PC-3 (cell line): ENCODE measurements around the gene PPP4R3B. TPM values are rescaled to one million over a fixed set of nuclear protein-coding genes. Genes with fewer than 3 reads are reported as not detected.

ENCODE experiments used
- ATAC-seq: fragments of 200-7000 bp; cut with Tn5 transposase; 2 replicates; pipeline ENCODE4 v1.9.1; 2020; ENCODE audit warnings: mild to moderate bottlenecking, moderate library complexity
- BruUV-seq: library from RNA; stranded (reverse); fragments of 400-500 nt; replicated peaks from 2 replicates; lab custom pipeline; 2021; lab: Mats Ljungman, UMichigan
- CTCF ChIA-PET: fragments of 300-600 bp; sonication (Branson Sonifier 250); formaldehyde crosslinking; loops from one replicate; lab custom pipeline; 2022; ENCODE audit warnings: antibody characterized with exemption; lab: Charles Lee
- POLR2A ChIA-PET: fragments of 300-600 bp; sonication (Branson Sonifier 250); formaldehyde crosslinking; loops from one replicate; lab custom pipeline; 2022; ENCODE audit warnings: antibody characterized with exemption; ENCODE audit not compliant: unreplicated experiment; lab: Charles Lee
- DNase-seq: peaks from one replicate; pipeline ENCODE4 v3.0.0-alpha.2; 2015
- H2AFZ ChIP-seq: fragments of 300-600 bp; sonication (generic); 2 replicates; pipeline ENCODE4 v1.6.0; 2016; ENCODE audit warnings: antibody characterized with exemption, low read length
- H3F3A ChIP-seq: fragments of 300-600 bp; sonication (generic); one replicate; pipeline ENCODE4 v1.6.0; 2017; ENCODE audit warnings: antibody characterized with exemption, low read length, control low read depth, mild to moderate bottlenecking; ENCODE audit not compliant: unreplicated experiment
- H3K27ac ChIP-seq: fragments of 300-600 bp; sonication (generic); 2 replicates; pipeline ENCODE4 v1.5.1; 2016; ENCODE audit warnings: mild to moderate bottlenecking, low read length
- H3K27me3 ChIP-seq: fragments of 300-600 bp; sonication (generic); 2 replicates; pipeline ENCODE4 v1.6.1; 2016; ENCODE audit warnings: low read length, mixed read lengths
- H3K36me3 ChIP-seq: fragments of 300-600 bp; sonication (generic); 2 replicates; pipeline ENCODE4 v1.6.1; 2016; ENCODE audit warnings: low read depth, mixed run types, low read length, mixed read lengths
- H3K4me1 ChIP-seq: fragments of 300-600 bp; sonication (generic); 2 replicates; pipeline ENCODE4 v1.5.1; 2016; ENCODE audit warnings: low read length; ENCODE audit not compliant: insufficient read depth
- H3K4me2 ChIP-seq: fragments of 300-600 bp; sonication (generic); 2 replicates; pipeline ENCODE4 v1.6.0; 2016; ENCODE audit warnings: low read length
- H3K4me3 ChIP-seq: fragments of 300-600 bp; sonication (generic); 2 replicates; pipeline ENCODE4 v1.5.1; 2016; ENCODE audit warnings: mild to moderate bottlenecking, low read length, mixed read lengths
- H3K79me2 ChIP-seq: fragments of 300-600 bp; sonication (generic); 2 replicates; pipeline ENCODE4 v1.6.1; 2017; ENCODE audit warnings: low read length, mixed read lengths
- H3K9ac ChIP-seq: fragments of 300-600 bp; sonication (generic); 2 replicates; pipeline ENCODE4 v1.6.0; 2016; ENCODE audit warnings: mild to moderate bottlenecking, low read length
- H3K9me2 ChIP-seq: fragments of 300-600 bp; sonication (generic); replicated peaks from 2 replicates; pipeline ENCODE4 v1.6.1; 2016; ENCODE audit warnings: mixed run types, low read length, mixed read lengths
- H3K9me3 ChIP-seq: fragments of 300-600 bp; sonication (generic); 2 replicates; pipeline ENCODE4 v1.6.1; 2016; ENCODE audit warnings: low read length, mixed read lengths
- H4K20me1 ChIP-seq: fragments of 300-600 bp; sonication (generic); 2 replicates; pipeline ENCODE4 v1.6.1; 2016; ENCODE audit warnings: low read length, mixed read lengths
- CTCF ChIP-seq: fragments of 300-600 bp; sonication (generic); conservative IDR thresholded peaks from 2 replicates; pipeline ENCODE4 v1.5.1; 2017; ENCODE audit warnings: antibody characterized with exemption, low read depth, mild to moderate bottlenecking, low read length
- EZH2 ChIP-seq: fragments of 300-600 bp; sonication (generic); IDR thresholded peaks from one replicate; pipeline ENCODE4 v1.6.1; 2017; ENCODE audit warnings: antibody characterized with exemption, mild to moderate bottlenecking, low read length; ENCODE audit not compliant: unreplicated experiment
- EZH2phosphoT487 ChIP-seq: fragments of 300-600 bp; sonication (generic); IDR thresholded peaks from 2 replicates; pipeline ENCODE4 v1.6.1; 2018; ENCODE audit warnings: mild to moderate bottlenecking, antibody characterized with exemption, low read length, borderline replicate concordance
- intact Hi-C: fragments of 100-400 bp; cut with micrococcal nuclease; formaldehyde crosslinking; loops from 2 replicates; pipeline ENCODE4 v1.9.0; 2023
- total RNA-seq: library from RNA; depleted of rRNA; stranded (reverse); fragments of >200 nt; gene quantifications from 2 replicates; pipeline ENCODE4 v1.2.3, GENCODE V29; 2014

The PPP4R3B gene
- total RNA-seq, 1 experiment from 2014 or later, result 38.4 TPM

- no peak overlapping the region for H3K27ac ChIP-seq
- H3K9me3 ChIP-seq, result no peaks in the 10 kb centered on the region
- no peak overlapping the region for H2AFZ ChIP-seq
- H3K9ac ChIP-seq, result no peak overlapping the region
- CTCF ChIA-PET, result no interaction called here
- H3K9me2 ChIP-seq, result no peaks in the 10 kb centered on the region
- H4K20me1 ChIP-seq, result no peaks in the 10 kb centered on the region
- H3K4me2 ChIP-seq, result no peak overlapping the region
- H3K4me3 ChIP-seq, result no peak overlapping the region
- ATAC-seq (peak; percentile 84), DNase-seq (peak; percentile 73)
- POLR2A ChIA-PET, result no interaction called here
- no TSS peak for BruUV-seq
- no peaks in the 10 kb centered on the region for H3K36me3 ChIP-seq
- intact Hi-C loops, result loop anchor here (5.0 to 10.0 kb wide), 4 partner anchors 79 to 609 kb away; partner anchors contain the start of genes CLHC1 and RPS27A
- no peaks in the 10 kb centered on the region for H3K27me3 ChIP-seq
- H3K79me2 ChIP-seq, result no peaks in the 10 kb centered on the region
- H3K4me1 ChIP-seq, result no peaks in the 10 kb centered on the region
- TF ChIP-seq CTCF (peak; percentile 70), EZH2phosphoT487 (no peak)
- peaks cover 3% of the 10 kb centered on the region for H3F3A ChIP-seq
Measured at GRCh38 chr2:55511508-55512124, 105.8 kb downstream of the PPP4R3B start.

GRCh38 chr2:55502590-55503141 lies 114.8 kb downstream of the PPP4R3B start:
- DNase-seq (no peak), ATAC-seq (no peak)
- no peak overlapping the region for H3K9ac ChIP-seq
- no peaks in the 10 kb centered on the region for H3K27me3 ChIP-seq
- no peaks in the 10 kb centered on the region for H3F3A ChIP-seq
- ChIA-PET CTCF (no interaction called here), POLR2A (no interaction called here)
- H3K9me3 ChIP-seq, result no peaks in the 10 kb centered on the region
- no peaks in the 10 kb centered on the region for H3K9me2 ChIP-seq
- H3K79me2 ChIP-seq, result no peaks in the 10 kb centered on the region
- TF ChIP-seq EZH2, result no peak
- TF ChIP-seq CTCF, result no peak
- TF ChIP-seq EZH2phosphoT487, result no peak
- H3K4me3 ChIP-seq, result no peak overlapping the region
- H3K27ac ChIP-seq, result no peak overlapping the region
- H3K36me3 ChIP-seq, result no peaks in the 10 kb centered on the region
- intact Hi-C loops, result no loop called here
- H2AFZ ChIP-seq, result no peak overlapping the region
- no peaks in the 10 kb centered on the region for H4K20me1 ChIP-seq
- no peak overlapping the region for H3K4me2 ChIP-seq
- BruUV-seq, result no TSS peak
- H3K4me1 ChIP-seq, result peaks cover 13% of the 10 kb centered on the region

- Histone ChIP-seq H3K9me2 (no peaks in the 10 kb centered on the region), H3K9ac (no peak overlapping the region), H3K79me2 (no peaks in the 10 kb centered on the region), H3K9me3 (no peaks in the 10 kb centered on the region), H3K4me2 (peak overlapping the region; percentile 32), H4K20me1 (no peaks in the 10 kb centered on the region), H2AFZ (0 out of 2 replicates have a peak overlapping the region, but pooled peaks have one; percentile 17), H3K4me3 (no peak overlapping the region), H3K4me1 (peaks cover 13% of the 10 kb centered on the region), H3K27me3 (no peaks in the 10 kb centered on the region), H3K27ac (no peak overlapping the region), H3K36me3 (no peaks in the 10 kb centered on the region), H3F3A (no peaks in the 10 kb centered on the region)
- TF ChIP-seq CTCF, result no peak
- TF ChIP-seq EZH2, result no peak
- intact Hi-C loops, result no loop called here
- no TSS peak for BruUV-seq
- peak; percentile 74 for DNase-seq
- ChIA-PET POLR2A (no interaction called here), CTCF (no interaction called here)
- ATAC-seq, result peak; percentile 73
Measured at GRCh38 chr2:55500025-55500424, 117.4 kb downstream of the PPP4R3B start.
